ENCODE results near the gene DCLK2. TPM values are rescaled to one million over a fixed set of nuclear protein-coding genes. Genes with fewer than 3 reads are reported as not detected.
"Not testable (repeated sequence)": the region's sequence is repeated elsewhere in the genome, so short reads cannot be mapped to it uniquely, and the experiment has no call there.

The DCLK2 gene
- total RNA-seq, 3 donors from 2014 or later (not counting 1 experiment from before 2014, with no cell fraction given): 0.31 TPM; not detected in 2

GRCh38 chr4:150192986-150193385, 114.7 kb downstream of the DCLK2 start:
- Histone ChIP-seq H3K36me3 (ENCODE audit: control insufficient read depth, insufficient read depth, low read length) (no peaks in the 10 kb centered on the region), H3K27me3 (ENCODE audit: control insufficient read depth, insufficient read depth, low read length) (no peaks in the 10 kb centered on the region), H3K4me1 (ENCODE audit: control insufficient read depth, insufficient read depth, low read length) (no peaks in the 10 kb centered on the region), H3K9me3 (ENCODE audit: control insufficient read depth, insufficient read depth, low read length) (no peaks in the 10 kb centered on the region), H3K27ac (ENCODE audit: low read length) (no peak overlapping the region), H3K4me3 (ENCODE audit: low read length) (no peak overlapping the region)
- DNase-seq (no peak), ATAC-seq (no peak)
- H3K36me3 Mint-ChIP-seq: no peaks in the 10 kb centered on the region
- WGBS (ENCODE audit: insufficient coverage): 76% methylated on average over 2 of the region's 3 CpGs
- no peaks in the 10 kb centered on the region for H3K27me3 Mint-ChIP-seq (ENCODE audit: low read depth in 2 of 2)
- H3K27ac Mint-ChIP-seq: no peak overlapping the region
- TF ChIP-seq CTCF (IDR thresholded peaks at IDR 0.05): no peak
- H3K4me1 Mint-ChIP-seq: no peaks in the 10 kb centered on the region
- no peak overlapping the region for H3K4me3 Mint-ChIP-seq
- H3K9me3 Mint-ChIP-seq: no peaks in the 10 kb centered on the region
- intact Hi-C loops (cut with micrococcal nuclease): no loop called here

- H3K9me3 ChIP-seq (ENCODE audit: control insufficient read depth, insufficient read depth, low read length); H3K27me3 ChIP-seq (ENCODE audit: control insufficient read depth, insufficient read depth, low read length); H3K4me3 Mint-ChIP-seq; H3K4me1 ChIP-seq (ENCODE audit: control insufficient read depth, insufficient read depth, low read length); DNase-seq; H3K4me3 ChIP-seq (ENCODE audit: low read length); H3K9me3 Mint-ChIP-seq; H3K36me3 Mint-ChIP-seq; H3K4me1 Mint-ChIP-seq; ATAC-seq; H3K27ac ChIP-seq (ENCODE audit: low read length); intact Hi-C loops (cut with micrococcal nuclease); H3K36me3 ChIP-seq (ENCODE audit: control insufficient read depth, insufficient read depth, low read length); H3K27me3 Mint-ChIP-seq (ENCODE audit: low read depth in 2 of 2); H3K27ac Mint-ChIP-seq: not testable (repeated sequence)
- 85% methylated on average over 3 of the region's 4 CpGs for WGBS (ENCODE audit: insufficient coverage)
Observed at GRCh38 chr4:150197256-150197655, 119.0 kb downstream of the DCLK2 start.

- Histone ChIP-seq H3K27ac (ENCODE audit: low read length) (no peak overlapping the region), H3K27me3 (ENCODE audit: control insufficient read depth, insufficient read depth, low read length) (no peaks in the 10 kb centered on the region), H3K4me1 (ENCODE audit: control insufficient read depth, insufficient read depth, low read length) (no peaks in the 10 kb centered on the region), H3K9me3 (ENCODE audit: control insufficient read depth, insufficient read depth, low read length) (no peaks in the 10 kb centered on the region), H3K4me3 (ENCODE audit: low read length) (no peak overlapping the region), H3K36me3 (ENCODE audit: control insufficient read depth, insufficient read depth, low read length) (no peaks in the 10 kb centered on the region)
- no peak overlapping the region for H3K27ac Mint-ChIP-seq
- H3K4me3 Mint-ChIP-seq: no peak overlapping the region
- no peaks in the 10 kb centered on the region for H3K4me1 Mint-ChIP-seq
- H3K27me3 Mint-ChIP-seq (ENCODE audit: low read depth in 2 of 2): peaks cover 0 to 3% of the 10 kb centered on the region in 2 donors
- H3K36me3 Mint-ChIP-seq: no peaks in the 10 kb centered on the region
- H3K9me3 Mint-ChIP-seq: no peaks in the 10 kb centered on the region
- DNase-seq: no peak
- intact Hi-C loops (cut with micrococcal nuclease): no loop called here
- no peak for TF ChIP-seq CTCF (IDR thresholded peaks at IDR 0.05)
- no peak for ATAC-seq
- WGBS (ENCODE audit: insufficient coverage): 89% methylated on average over 2 of the region's 2 CpGs
Observed at GRCh38 chr4:150199056-150199455, 120.8 kb downstream of the DCLK2 start.

- 67% methylated on average over 1 of the region's 1 CpG for WGBS (ENCODE audit: insufficient coverage)
- H3K36me3 ChIP-seq (ENCODE audit: control insufficient read depth, insufficient read depth, low read length): no peaks in the 10 kb centered on the region
- DNase-seq: no peak
- H3K4me3 ChIP-seq (ENCODE audit: low read length): no peak overlapping the region
- Mint-ChIP-seq H3K27me3 (ENCODE audit: low read depth in 2 of 2) (no peaks in the 10 kb centered on the region), H3K27ac (no peak overlapping the region), H3K36me3 (no peaks in the 10 kb centered on the region), H3K4me1 (no peaks in the 10 kb centered on the region), H3K9me3 (no peaks in the 10 kb centered on the region), H3K4me3 (no peak overlapping the region)
- TF ChIP-seq CTCF (IDR thresholded peaks at IDR 0.05): no peak
- no peaks in the 10 kb centered on the region for H3K9me3 ChIP-seq (ENCODE audit: control insufficient read depth, insufficient read depth, low read length)
- intact Hi-C loops (cut with micrococcal nuclease): no loop called here
- no peak overlapping the region for H3K27ac ChIP-seq (ENCODE audit: low read length)
- ATAC-seq: no peak
- H3K4me1 ChIP-seq (ENCODE audit: control insufficient read depth, insufficient read depth, low read length): no peaks in the 10 kb centered on the region
- no peaks in the 10 kb centered on the region for H3K27me3 ChIP-seq (ENCODE audit: control insufficient read depth, insufficient read depth, low read length)
Observed at GRCh38 chr4:150205016-150205415, 126.8 kb downstream of the DCLK2 start.
